GM18873 (cell line): ENCODE results near the gene CEP72.
A peak's percentile ranks its signal among the peaks of the same experiment; 100 is the strongest.
"Not testable (repeated sequence)": the region's sequence is repeated elsewhere in the genome, so short reads cannot be mapped to it uniquely, and the experiment has no call there.

Experiments
- ATAC-seq: cut with Tn5 transposase; IDR thresholded peaks from one replicate; pipeline ENCODE4 v1.9.1; 2021; ENCODE audit warnings: mild to moderate bottlenecking, moderate library complexity, moderate number of reproducible peaks; ENCODE audit not compliant: unreplicated experiment, low FRiP score

CEP72 gene

DNA sequence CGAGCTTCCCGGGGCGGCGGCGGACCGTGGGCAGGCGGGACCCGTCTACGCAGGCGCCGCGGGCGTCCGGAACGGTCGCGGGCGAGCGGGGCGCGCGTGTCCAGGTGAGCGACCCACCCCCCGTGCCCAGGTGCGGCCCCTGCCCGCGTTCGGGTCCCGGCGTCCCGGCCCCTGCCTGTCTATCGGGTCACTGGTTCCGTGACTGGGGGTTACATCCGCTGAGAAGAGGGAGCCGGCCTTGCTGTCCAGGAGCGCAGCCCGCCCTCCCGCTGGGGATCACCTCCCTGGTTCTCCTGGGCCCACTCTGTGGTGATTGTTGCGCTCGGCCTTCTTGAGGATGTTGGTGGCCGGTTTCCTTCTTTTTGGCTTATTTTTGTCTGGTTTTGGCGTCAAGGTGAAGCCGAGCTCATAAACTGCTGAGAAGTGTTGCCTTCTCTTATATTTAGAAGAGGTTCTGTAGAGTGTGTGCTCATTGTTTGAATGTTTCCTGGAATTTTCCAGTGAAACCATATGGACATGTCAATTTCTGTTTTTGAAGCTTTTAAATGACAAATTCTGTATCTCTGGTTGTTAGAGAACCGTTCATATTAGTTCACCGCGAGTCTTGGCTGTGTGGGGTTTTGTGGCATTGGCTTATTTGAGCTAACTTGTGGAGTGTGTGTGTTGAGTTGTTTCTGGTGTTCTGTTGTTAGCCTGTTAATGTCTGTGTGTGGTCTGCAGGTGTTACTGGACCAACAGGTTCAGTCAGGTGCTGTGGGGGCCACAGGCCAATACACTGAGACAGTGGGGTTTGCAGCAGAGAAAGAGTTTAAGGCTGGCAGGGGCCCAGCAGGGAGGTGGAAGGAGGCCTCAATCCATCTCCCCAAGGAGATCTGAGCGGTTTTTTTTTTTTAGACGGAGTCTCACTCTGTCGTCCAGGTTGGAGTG, 621 bp downstream of the CEP72 start:
- peak; percentile 14 for ATAC-seq

DNA sequence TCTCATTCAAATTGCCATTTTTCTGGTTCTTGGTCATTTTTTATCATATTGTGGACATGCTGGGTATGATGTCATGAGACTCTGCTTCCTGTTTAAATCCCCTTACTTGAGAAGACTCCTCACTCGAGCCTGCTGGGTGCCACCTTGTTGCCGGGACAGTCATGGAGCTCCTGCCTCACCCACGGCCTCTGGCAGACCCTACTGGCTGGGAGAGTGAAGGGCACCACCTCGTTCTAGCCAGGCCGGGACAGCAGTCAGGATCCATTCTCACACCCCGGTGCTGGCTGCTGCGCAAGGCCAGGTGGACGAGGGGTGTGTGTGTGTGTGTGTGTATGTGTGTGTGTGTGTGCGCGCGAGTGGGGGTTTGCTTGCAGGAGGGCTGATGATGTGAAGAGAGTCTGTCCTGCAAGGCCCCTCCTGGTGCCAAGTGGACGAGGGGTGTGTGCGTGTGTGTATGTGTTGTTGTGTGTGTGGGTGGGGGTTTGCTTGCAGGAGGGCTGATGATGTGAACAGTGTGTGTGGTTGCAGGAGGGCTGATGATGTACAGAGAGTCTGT, 4.4 kb downstream of the CEP72 start:
- no peak for ATAC-seq

DNA sequence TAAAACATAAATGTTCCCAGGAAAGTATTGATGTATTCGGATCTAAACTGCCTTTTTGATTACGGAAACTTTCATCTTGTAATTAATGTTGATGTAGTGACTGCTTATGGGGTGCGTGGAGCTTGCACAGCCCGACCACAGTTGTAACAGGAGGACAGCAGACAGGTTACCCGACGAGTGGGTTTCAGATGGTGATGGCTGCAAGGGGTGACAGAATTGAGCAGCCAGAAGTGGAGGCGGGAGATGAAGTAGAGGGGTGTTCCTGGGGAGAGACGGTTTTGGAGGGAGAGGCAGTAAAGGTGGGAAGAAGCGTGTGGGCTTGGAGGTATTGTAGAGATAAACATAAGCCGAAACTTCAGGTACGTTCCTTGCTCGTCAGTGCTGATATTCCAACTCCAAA, 5.8 kb downstream of the CEP72 start:
- no peak for ATAC-seq

DNA sequence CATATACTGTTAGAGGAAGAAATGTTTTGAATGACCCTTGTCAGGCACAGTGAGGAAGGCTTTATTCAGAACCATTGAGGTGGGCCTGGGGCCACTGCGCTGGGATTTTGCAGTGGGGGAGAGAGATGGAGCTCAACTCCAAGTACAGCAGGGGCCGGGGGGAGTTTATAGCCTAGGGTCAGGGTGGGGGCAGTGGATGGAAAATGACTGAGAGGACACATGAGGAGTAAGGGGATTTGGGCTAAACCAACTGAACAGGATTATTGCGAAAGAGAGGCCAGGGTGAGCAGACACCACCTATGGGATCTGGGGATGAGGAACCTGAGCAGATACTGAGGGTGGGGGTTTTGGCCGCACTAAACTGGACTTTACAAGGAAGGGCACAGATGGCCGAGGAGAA, 6.3 kb downstream of the CEP72 start:
- no peak for ATAC-seq

DNA sequence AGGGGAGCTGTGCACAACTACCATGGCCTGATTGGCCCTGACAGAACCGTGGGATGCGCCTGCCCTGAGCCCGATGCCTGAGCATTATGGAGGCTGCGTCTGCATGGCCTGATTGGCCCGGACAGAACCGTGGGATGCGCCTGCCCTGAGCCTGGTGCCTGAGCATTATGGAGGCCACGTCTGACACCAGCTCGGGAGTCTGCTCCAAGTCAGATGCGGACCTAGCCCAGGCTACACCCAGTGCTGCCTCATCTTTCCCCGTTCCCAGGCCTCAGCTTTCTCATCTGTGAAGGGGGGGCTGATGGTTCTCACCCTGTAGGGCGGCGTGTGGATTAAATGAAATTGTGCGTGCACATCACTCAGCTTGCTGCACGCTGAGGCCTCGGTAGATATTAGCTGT, 7.3 kb downstream of the CEP72 start:
- no peak for ATAC-seq

DNA sequence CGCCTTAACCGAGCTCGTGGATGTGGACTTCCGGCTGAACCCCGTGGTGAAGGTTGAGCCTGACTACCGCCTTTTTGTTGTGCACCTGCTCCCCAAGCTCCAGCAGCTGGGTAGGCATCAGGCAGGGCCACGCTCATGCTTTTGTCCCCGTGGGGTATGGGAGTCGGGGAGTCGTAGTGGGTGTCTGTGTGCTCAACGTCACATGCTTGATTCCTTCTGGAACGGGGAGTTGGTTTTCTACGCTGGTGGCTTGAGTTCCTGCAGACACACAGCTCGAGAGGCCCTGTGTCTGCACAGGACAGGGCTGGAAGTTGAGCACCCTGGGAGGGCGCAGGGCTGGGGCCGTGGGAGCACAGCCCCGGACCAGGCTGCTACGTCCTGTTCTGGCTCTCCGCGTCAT, 8.0 kb downstream of the CEP72 start:
- ATAC-seq = no peak

DNA sequence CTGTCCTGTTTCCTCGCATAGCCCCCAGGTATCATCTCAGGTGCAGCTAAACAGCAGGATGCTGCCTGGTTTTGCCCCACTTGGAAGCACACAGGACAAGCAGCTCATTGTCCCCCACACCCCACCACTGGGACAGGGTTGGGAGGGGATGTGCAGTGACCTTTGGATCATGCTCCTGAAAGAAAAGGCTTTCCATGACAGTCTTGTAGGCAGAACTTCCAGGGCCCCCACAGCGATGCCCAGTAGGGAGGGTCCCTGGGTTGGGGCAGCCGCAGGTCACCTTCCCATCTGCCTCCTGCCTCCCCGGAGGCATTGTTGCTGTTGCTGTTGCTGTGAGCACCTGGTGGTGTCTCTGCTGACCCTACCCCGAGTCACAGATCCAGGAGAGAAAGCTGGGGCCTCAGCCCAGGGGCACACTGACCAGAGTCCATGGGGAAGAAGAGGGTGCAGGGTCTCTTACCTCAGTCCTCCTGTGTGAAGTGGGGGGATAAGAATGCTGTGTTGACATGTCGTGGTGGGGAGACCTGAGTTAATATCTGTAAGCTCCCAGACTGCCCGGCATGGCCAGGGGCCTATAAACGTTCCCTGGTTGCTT, 8.5 kb downstream of the CEP72 start:
- ATAC-seq = no peak

DNA sequence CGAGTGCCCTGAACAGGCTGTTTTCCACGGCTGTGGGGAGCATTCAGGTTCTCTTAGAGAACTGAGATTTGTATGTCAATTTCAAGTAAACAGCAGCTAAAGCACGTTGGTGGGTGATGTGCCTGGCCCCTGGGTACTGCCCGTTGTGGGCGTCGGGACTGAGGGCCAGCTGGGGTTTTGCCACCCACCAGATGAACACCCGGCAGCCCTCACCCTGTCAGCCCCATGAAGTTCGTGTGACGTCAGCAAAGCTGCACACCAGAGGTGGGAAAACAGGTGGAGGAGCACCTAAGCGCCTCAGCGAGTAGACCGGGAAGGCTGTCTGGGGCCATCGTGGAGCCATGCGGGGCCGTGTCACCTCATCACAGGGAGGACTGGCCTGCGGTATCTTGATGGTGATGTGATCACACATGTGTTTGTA, 9.2 kb downstream of the CEP72 start:
- no peak for ATAC-seq

DNA sequence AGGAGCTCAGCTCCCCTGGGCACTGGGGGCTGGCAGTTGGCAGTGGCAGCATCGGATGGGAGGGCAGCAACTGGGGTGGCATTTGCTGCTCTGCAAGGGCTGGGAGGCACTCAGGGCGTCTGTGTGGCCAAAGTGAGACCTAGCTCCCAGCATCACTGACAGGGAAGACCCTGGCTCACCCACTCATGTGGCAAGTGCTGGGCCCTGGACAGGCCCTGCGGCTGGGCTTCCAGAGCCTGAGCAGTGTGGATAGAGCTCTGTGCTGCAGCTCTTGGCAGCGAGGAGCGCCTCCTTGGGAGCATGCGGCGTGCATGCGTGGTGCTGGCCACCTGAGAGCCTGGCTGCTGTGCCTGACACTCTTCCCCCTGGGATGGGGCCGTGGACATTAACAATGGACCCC, 10.2 kb downstream of the CEP72 start:
- no peak for ATAC-seq

DNA sequence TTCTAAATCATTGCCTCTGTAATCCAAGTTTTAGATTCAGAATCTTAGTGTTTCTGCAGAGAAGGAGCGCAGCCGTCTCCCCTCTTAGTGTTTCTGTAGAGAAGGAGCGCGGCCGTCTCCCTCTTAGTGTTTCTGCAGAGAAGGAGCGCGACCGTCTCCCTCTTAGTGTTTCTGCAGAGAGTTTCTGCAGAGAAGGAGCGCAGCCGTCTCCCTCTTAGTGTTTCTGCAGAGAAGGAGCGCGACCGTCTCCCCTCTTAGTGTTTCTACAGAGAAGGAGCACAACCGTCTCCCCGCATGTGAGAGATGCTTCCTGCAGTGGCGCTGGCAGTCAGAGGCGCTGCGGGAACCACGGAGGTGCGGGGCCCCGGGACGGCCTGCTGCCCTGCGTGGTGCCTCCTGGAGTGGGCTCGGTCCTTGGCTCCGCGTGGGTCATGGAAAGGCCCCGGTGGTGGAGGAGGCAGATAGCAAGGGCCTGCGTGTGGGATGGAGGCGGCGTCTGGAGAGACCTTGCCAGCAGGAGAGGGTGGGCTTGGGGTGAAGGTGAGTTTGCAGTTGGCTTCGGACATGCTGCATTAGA, 10.9 kb downstream of the CEP72 start:
- no peak for ATAC-seq

DNA sequence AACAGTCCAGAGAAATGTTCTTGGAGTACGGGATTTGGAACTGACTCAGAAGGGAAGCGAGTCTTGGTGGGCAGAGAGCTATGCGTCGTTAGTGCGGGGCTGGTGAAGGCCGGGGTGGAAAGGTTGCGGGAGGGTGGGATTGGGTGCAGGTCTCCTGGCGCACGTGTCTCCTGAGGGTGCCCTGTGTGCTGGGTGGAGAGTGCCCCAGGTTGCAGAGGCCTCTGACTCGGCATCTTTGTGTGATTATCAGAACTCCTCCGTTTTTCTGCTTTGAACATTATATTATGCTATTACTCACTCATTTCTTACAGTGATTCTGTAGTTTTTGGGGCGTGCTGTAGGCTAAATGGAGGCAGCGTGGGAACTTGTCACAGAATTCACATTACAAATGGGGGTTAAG, 11.4 kb downstream of the CEP72 start:
- no peak for ATAC-seq

DNA sequence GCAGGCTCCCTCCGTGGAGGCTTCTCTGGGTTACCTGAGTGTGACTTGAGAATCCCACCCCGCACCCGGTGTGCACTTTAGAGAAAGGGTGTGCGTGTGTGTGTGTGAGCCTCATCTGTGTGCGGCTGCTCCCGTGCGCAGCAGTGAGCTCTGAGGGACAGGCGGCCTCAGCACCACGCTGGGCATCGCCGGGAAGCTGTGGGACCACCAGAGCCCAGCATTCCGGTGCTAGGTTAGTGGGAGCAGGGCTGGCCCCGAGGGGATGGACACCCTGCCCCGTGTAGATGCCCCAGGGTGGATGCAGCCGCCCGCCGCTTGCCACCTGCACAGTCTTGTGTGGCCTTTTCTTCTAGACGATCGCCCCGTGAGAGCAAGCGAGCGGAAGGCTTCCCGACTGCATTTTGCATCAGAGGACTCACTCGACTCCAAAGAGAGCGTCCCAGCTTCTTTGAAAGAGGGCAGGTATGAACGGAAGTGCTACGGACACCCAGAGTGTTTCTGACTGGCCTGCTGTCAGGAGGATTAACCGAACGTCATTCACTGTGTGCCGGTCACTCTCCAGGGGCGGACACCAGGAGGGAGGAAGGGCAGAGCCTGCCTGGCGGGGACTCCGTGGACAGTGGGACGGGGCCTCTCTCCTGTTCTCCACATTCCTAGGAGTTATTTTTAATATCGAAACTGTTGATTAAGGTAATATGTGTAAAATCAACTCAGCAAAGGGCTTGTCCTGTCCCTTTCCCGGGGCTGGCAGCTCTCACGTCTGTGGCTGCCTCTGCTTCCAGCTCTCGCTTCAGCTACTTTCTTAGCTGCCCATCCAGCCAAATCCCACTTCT, 12.2 kb downstream of the CEP72 start:
- no peak for ATAC-seq

DNA sequence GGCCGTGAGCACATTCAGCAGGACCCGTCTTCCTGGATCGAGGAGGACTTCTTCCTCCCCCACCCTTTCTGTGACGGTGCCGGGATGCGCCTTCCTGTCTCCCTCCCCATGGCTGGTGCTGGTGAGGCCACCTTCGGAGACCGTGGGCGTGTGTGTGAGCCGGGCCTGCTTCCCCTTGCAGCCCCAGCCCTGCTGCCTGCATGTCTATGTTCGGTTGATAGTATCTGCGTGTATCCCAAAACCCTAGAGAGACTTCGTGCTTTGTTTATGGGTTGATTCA, 12.8 kb downstream of the CEP72 start:
- no peak for ATAC-seq

DNA sequence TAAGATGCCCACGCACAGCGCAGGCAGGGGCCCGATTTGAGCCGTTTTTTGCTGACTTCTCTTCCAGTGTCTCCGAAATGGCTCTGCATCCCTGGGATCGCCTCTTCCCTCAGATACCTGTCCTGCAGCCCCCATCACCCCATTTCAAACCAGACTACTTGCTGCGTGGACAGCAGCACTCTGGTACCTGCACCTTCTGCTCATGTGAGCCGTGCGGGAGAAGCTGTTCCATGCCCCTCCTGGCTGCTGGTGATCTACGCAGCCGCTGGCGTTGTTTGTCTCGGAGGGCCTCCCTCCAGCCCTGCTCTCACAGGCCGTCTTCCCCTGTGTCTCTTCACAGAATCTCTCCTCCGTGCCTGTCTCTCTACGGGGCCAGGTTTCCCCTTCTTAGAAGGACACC, 13.4 kb downstream of the CEP72 start:
- no peak for ATAC-seq

DNA sequence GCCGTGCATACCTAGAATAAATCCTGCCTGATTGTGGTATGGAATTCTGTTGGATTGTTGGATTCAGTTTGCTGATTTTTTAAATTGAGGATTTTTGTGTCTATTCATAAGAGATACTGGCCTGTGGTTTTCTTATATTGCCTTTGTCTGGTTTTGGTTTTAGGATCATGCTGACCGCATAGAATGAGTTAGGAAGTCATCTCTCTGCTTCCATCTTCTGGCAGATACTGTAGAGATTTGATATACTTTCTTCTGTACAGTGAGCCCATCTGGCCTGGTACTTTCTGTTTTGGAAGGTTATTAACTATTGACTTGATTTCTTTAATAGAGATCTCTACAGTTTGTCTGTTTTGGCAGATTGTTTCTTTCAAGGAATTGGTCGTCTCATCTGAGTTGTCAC, 14.7 kb downstream of the CEP72 start:
- ATAC-seq = no peak

DNA sequence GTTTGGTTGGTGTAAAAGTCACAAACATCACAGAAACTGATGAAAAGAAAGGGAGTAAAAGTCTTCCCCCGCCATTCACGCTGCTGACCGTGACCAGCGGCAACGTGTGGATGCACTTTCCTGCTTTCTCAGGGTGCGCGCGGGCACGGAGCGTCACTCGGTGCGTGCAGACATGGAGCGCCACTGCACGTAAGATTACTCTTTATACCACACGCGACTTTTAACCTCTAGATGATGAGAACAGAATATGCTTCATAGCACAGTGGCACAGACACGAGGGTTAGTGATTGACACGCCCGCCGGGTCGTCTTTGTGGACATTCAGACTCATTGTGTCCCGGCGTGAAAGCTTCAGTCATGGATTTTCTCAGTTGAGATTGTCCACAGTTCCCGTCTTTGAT, 15.7 kb downstream of the CEP72 start:
- no peak for ATAC-seq

DNA sequence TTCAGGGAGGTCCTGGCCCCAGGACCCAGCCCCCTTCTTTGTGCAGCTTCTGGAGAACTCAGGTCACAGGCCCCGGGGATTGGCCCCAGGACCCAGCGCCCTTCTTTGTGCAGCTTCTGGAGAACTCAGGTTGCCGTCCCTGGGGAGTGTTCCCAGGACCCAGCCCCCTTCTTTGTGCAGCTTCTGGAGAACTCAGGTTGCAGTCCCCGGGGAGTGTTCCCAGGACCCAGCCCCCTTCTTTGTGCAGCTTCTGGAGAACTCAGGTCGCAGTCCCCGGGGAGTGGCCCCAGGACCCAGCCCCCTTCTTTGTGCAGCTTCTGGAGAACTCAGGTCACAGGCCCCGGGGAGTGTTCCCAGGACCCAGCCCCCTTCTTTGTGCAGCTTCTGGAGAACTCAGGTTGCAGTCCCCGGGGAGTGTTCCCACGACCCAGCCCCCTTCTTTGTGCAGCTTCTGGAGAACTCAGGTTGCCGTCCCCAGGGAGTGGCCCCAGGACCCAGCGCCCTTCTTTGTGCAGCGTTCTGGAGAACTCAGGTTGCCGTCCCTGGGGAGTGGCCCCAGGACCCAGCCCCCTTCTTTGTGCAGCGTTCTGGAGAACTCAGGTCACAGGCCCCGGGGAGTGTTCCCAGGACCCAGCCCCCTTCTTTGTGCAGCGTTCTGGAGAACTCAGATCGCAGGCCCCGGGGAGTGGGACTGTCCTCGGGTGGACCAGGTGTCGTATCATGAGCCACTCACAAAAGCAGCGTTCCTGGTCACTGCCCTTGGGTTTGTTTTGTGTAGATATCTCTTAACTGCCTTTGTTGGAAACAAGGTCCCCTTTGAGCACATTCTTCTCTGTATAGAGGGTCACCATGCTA, 16.4 kb downstream of the CEP72 start:
- ATAC-seq = not testable (repeated sequence)

DNA sequence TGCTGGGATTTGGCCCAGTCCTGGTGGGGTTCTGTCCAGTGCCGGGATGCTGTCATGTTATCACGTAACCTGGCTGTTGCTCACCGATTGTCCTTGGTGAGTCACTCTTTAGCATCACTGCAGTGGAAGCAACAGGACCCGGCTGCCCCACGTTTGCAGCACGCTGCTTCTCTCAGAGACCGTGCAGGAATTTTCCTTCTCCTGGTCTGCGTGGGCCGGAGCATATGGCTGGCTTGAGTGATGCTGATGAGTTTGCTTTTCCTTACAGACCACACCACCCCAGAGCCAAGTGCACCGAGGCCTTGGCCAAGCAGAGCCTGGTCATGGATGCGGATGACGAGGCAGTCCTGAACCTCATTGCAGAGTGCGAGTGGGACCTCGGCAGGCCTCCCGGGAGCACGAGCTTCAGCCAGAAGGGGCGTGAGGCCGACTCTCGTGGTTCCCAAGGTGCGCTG, 21.4 kb downstream of the CEP72 start:
- no peak for ATAC-seq

DNA sequence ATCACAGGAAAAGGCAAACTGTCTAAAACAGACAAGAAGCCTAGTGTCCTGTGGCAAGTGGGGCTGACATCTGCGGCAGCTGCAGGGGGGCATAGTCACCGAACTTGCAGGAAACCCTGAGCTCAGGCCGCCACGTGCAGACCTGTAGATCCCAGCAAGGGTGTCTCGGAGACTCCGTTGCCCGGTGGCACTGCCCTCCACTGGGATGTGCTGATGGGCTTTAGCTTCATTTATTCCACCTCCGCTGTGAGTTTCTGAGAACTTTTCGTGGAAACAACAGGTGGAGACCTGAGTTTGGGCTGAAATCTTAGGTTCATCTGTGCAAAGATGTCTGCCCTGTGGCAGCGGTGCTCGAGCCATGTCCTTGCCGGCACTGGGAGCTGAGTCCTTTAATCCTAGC, 22.1 kb downstream of the CEP72 start:
- ATAC-seq = no peak
